Prostate gland (tissue), 2 donors: ENCODE results near the gene GALNTL6. TPM values are rescaled to one million over a fixed set of nuclear protein-coding genes. Genes with fewer than 3 reads are reported as not detected.

Experiments used
- DNase-seq: peaks from one replicate; pipeline ENCODE4 v3.0.0-alpha.2; 2019; ENCODE audit warnings: low spot score
- H3K27ac ChIP-seq, 2 donors: fragments of 200-600 bp; sonication (generic); 2 replicates each; pipeline ENCODE4 v1.5.1; 2017 to 2019
- H3K27me3 ChIP-seq: fragments of 200-600 bp; sonication (generic); replicated peaks from 2 replicates; pipeline ENCODE4 v1.5.1; 2019; ENCODE audit not compliant: insufficient read depth
- H3K36me3 ChIP-seq, 2 donors: fragments of 200-600 bp; sonication (generic); 1 replicate in 1 of 2; 2 replicates in 1 of 2; pipeline versions ENCODE4 v1.5.1 to v1.8.1; 2017 to 2019
- H3K4me1 ChIP-seq: fragments of 200-600 bp; sonication (generic); replicated peaks from 2 replicates; pipeline ENCODE4 v1.5.1; 2019
- H3K4me3 ChIP-seq, 2 donors: fragments of 200-600 bp; sonication (generic); 2 replicates each; pipeline ENCODE4 v1.5.1; 2017 to 2019
- H3K9me3 ChIP-seq: fragments of 200-600 bp; sonication (generic); 2 replicates; pipeline ENCODE4 v1.5.1; 2017
- CTCF ChIP-seq, 4 experiments: fragments of 200-600 bp in 2 of 4; fragments of 450-650 bp in 2 of 4; sonication (generic) in 2 of 4; IDR thresholded peaks; 1 replicate in 3 of 4; 2 replicates in 1 of 4; pipeline ENCODE4 v1.5.1; 2016 to 2019; ENCODE audit warnings: antibody characterized with exemption in 4 of 4, mild to moderate bottlenecking in 2 of 4, moderate library complexity in 2 of 4
- POLR2A ChIP-seq: fragments of 450-650 bp; IDR thresholded peaks from one replicate; pipeline ENCODE4 v1.6.1; 2016; ENCODE audit warnings: antibody characterized with exemption, mild to moderate bottlenecking
- POLR2AphosphoS5 ChIP-seq: sonication (generic); formaldehyde crosslinking; IDR thresholded peaks from one replicate; pipeline ENCODE4 v1.6.1; 2017; ENCODE audit warnings: antibody characterized with exemption
- WGBS: methylation state at CpG from one replicate; pipeline ENCODE4 v1.1.5; 2018; 5-methylcytosine and 5-hydroxymethylcytosine counted together
- intact Hi-C: fragments of 100-400 bp; cut with DNase I; formaldehyde crosslinking; loops from one replicate; pipeline ENCODE4 v1.14.2; 2022
- total RNA-seq, 2 donors: library from RNA; depleted of rRNA; stranded (reverse); fragments of >200 nt; gene quantifications; one replicate each; pipeline ENCODE4 v1.1.0, GENCODE V29; 2016

GALNTL6 gene
- total RNA-seq, 2 donors from 2014 or later: 0.23 to 0.85 TPM

GRCh38 chr4:172152284-172152683 is 339.1 kb downstream of the GALNTL6 start:
- H3K27me3 ChIP-seq: no peaks in the 10 kb centered on the region
- TF ChIP-seq POLR2AphosphoS5 (no peak), POLR2A (no peak)
- no peaks in the 10 kb centered on the region for H3K9me3 ChIP-seq
- no peak for DNase-seq
- no peak overlapping the region for H3K27ac ChIP-seq
- intact Hi-C loops: no loop called here
- WGBS: 69% methylated on average over 3 of the region's 3 CpGs
- H3K4me1 ChIP-seq: no peaks in the 10 kb centered on the region
- no peaks in the 10 kb centered on the region for H3K36me3 ChIP-seq
- no peak overlapping the region for H3K4me3 ChIP-seq

GRCh38 chr4:172153719-172154118 is 340.5 kb downstream of the GALNTL6 start:
- intact Hi-C loops: no loop called here

GRCh38 chr4:172155838-172156345 is 342.7 kb downstream of the GALNTL6 start:
- H3K36me3 ChIP-seq: no peaks in the 10 kb centered on the region
- H3K27ac ChIP-seq: no peak overlapping the region
- no peak for DNase-seq
- intact Hi-C loops: no loop called here
- no peaks in the 10 kb centered on the region for H3K4me1 ChIP-seq
- no peaks in the 10 kb centered on the region for H3K27me3 ChIP-seq
- no peaks in the 10 kb centered on the region for H3K9me3 ChIP-seq
- WGBS: 86% methylated on average over 15 of the region's 15 CpGs
- TF ChIP-seq POLR2A (no peak), POLR2AphosphoS5 (no peak), CTCF (IDR thresholded peaks at IDR 0.05) (no peak)
- H3K4me3 ChIP-seq: no peak overlapping the region

More at GRCh38 chr4:172153719-172154118, 340.5 kb downstream of the GALNTL6 start:
- 68% methylated on average over 4 of the region's 4 CpGs for WGBS
- Histone ChIP-seq H3K4me3 (no peak overlapping the region), H3K9me3 (no peaks in the 10 kb centered on the region), H3K36me3 (no peaks in the 10 kb centered on the region), H3K27me3 (no peaks in the 10 kb centered on the region), H3K4me1 (no peaks in the 10 kb centered on the region), H3K27ac (no peak overlapping the region)
- DNase-seq: no peak
- TF ChIP-seq POLR2A: no peak
- no peak for TF ChIP-seq POLR2AphosphoS5
- TF ChIP-seq CTCF (IDR thresholded peaks at IDR 0.05): no peak

GRCh38 chr4:172157946-172158345 is 344.7 kb downstream of the GALNTL6 start:
- Histone ChIP-seq H3K9me3 (no peaks in the 10 kb centered on the region), H3K36me3 (no peaks in the 10 kb centered on the region), H3K27ac (no peak overlapping the region), H3K27me3 (no peaks in the 10 kb centered on the region), H3K4me1 (no peaks in the 10 kb centered on the region), H3K4me3 (no peak overlapping the region)
- intact Hi-C loops: no loop called here
- DNase-seq: no peak
- 52% methylated on average over 2 of the region's 2 CpGs for WGBS
- TF ChIP-seq CTCF (IDR thresholded peaks at IDR 0.05): no peak
- no peak for TF ChIP-seq POLR2AphosphoS5
- no peak for TF ChIP-seq POLR2A

GRCh38 chr4:172163215-172163614 is 350.0 kb downstream of the GALNTL6 start:
- no peak for TF ChIP-seq POLR2AphosphoS5
- Histone ChIP-seq H3K27ac (no peak overlapping the region), H3K4me1 (no peaks in the 10 kb centered on the region), H3K36me3 (no peaks in the 10 kb centered on the region), H3K27me3 (no peaks in the 10 kb centered on the region), H3K9me3 (no peaks in the 10 kb centered on the region), H3K4me3 (no peak overlapping the region)
- WGBS: 40% methylated on average over 2 of the region's 2 CpGs
- DNase-seq: no peak
- intact Hi-C loops: no loop called here

GRCh38 chr4:172168888-172169287 is 355.7 kb downstream of the GALNTL6 start:
- Histone ChIP-seq H3K4me3 (no peak overlapping the region), H3K36me3 (no peaks in the 10 kb centered on the region), H3K27ac (no peak overlapping the region), H3K27me3 (no peaks in the 10 kb centered on the region), H3K4me1 (no peaks in the 10 kb centered on the region), H3K9me3 (no peaks in the 10 kb centered on the region)
- WGBS: 73% methylated on average over 2 of the region's 2 CpGs
- intact Hi-C loops: no loop called here
- TF ChIP-seq POLR2AphosphoS5 (no peak), POLR2A (no peak), CTCF (IDR thresholded peaks at IDR 0.05) (no peak)
- no peak for DNase-seq
